HEK293 (cell line): ENCODE data around the gene IGFN1.
A peak's percentile ranks its signal among the peaks of the same experiment; 100 is the strongest.

Experiments
- CTCF ChIA-PET: fragments of 350-600 bp; formaldehyde crosslinking; extraction: SDS; loops from one replicate; lab custom pipeline; 2021; ENCODE audit warnings: antibody characterized with exemption; lab: Yijun Ruan, JAX
- POLR2A ChIA-PET: fragments of 300-600 bp; formaldehyde crosslinking; extraction: SDS; loops from one replicate; lab custom pipeline; 2020; ENCODE audit warnings: antibody characterized with exemption, inconsistent platforms; lab: Yijun Ruan, JAX
- H3K27ac ChIP-seq: fragments of 200-500 bp; sonication (Bioruptor generic); 2 replicates; pipeline ENCODE4 v1.5.1; 2014; ENCODE audit warnings: low read depth, low read length, control low read depth, inconsistent platforms; ENCODE audit errors: extremely low read depth
- H3K36me3 ChIP-seq, 2 experiments: fragments of 200-500 bp in 1 of 2; sonication (Bioruptor generic) in 1 of 2; 1 replicate in 1 of 2; 2 replicates in 1 of 2; pipeline ENCODE4 v1.5.1; 2014 to 2017; ENCODE audit warnings: inconsistent platforms in 2 of 2, low read length in 2 of 2; ENCODE audit not compliant: control insufficient read depth in 2 of 2, insufficient read depth in 1 of 2
- H3K4me1 ChIP-seq: fragments of 200-500 bp; sonication (Bioruptor generic); 2 replicates; pipeline ENCODE4 v1.5.1; 2014; ENCODE audit warnings: mild to moderate bottlenecking, low read length, inconsistent platforms; ENCODE audit not compliant: control insufficient read depth, insufficient read depth
- H3K4me3 ChIP-seq: 2 replicates; pipeline ENCODE4 v1.5.1; 2011; ENCODE audit warnings: low read depth, mild to moderate bottlenecking, control low read depth, low read length, moderate library complexity
- H3K9me3 ChIP-seq: fragments of 200-500 bp; sonication (Bioruptor generic); 2 replicates; pipeline ENCODE4 v1.5.1; 2014; ENCODE audit warnings: low read depth, low read length, inconsistent platforms; ENCODE audit not compliant: control insufficient read depth, insufficient read depth
- ELK4 ChIP-seq: IDR thresholded peaks from 2 replicates; pipeline ENCODE4 v1.6.1; 2011; ENCODE audit warnings: mild to moderate bottlenecking, low read depth, low read length, borderline replicate concordance
- HOXC10 ChIP-seq: sonication (generic); formaldehyde crosslinking; IDR thresholded peaks from 2 replicates; pipeline ENCODE4 v1.8.1; 2023; ENCODE audit warnings: mild to moderate bottlenecking, missing genetic modification reagents
- KLF8 ChIP-seq: fragments of 450-650 bp; formaldehyde crosslinking; IDR thresholded peaks from 2 replicates; pipeline ENCODE4 v1.5.1; 2016; ENCODE audit warnings: missing biosample characterization, missing genetic modification characterization
- OSR2 ChIP-seq: fragments of 450-650 bp; formaldehyde crosslinking; IDR thresholded peaks from 2 replicates; pipeline ENCODE4 v1.5.1; 2016; ENCODE audit warnings: missing biosample characterization, missing genetic modification characterization
- RBAK ChIP-seq: fragments of 450-650 bp; formaldehyde crosslinking; IDR thresholded peaks from 2 replicates; pipeline ENCODE4 v1.5.1; 2016; ENCODE audit warnings: missing biosample characterization, missing genetic modification characterization
- REPIN1 ChIP-seq: fragments of 450-650 bp; formaldehyde crosslinking; IDR thresholded peaks from 2 replicates; pipeline ENCODE4 v1.5.1; 2017; ENCODE audit warnings: missing biosample characterization, missing genetic modification characterization, low read depth
- SCRT1 ChIP-seq: fragments of 450-650 bp; formaldehyde crosslinking; IDR thresholded peaks from 2 replicates; pipeline ENCODE4 v1.5.1; 2016; ENCODE audit warnings: missing biosample characterization, missing genetic modification characterization, borderline replicate concordance
- ZBTB48 ChIP-seq: fragments of 450-650 bp; formaldehyde crosslinking; IDR thresholded peaks from 2 replicates; pipeline ENCODE4 v1.5.1; 2016; ENCODE audit warnings: missing biosample characterization, missing genetic modification characterization
- ZEB2 ChIP-seq: fragments of 450-650 bp; formaldehyde crosslinking; IDR thresholded peaks from 2 replicates; pipeline ENCODE4 v1.5.1; 2016; ENCODE audit warnings: missing biosample characterization, missing genetic modification characterization
- ZFP37 ChIP-seq: fragments of 450-650 bp; formaldehyde crosslinking; IDR thresholded peaks from 2 replicates; pipeline ENCODE4 v1.5.1; 2016; ENCODE audit warnings: missing biosample characterization, missing genetic modification characterization
- ZNF2 ChIP-seq: fragments of 450-650 bp; formaldehyde crosslinking; IDR thresholded peaks from 2 replicates; pipeline ENCODE4 v1.5.1; 2016; ENCODE audit warnings: missing biosample characterization, missing genetic modification characterization
- ZNF23 ChIP-seq: fragments of 450-650 bp; formaldehyde crosslinking; IDR thresholded peaks from 2 replicates; pipeline ENCODE4 v1.5.1; 2016; ENCODE audit warnings: missing biosample characterization, missing genetic modification characterization, borderline replicate concordance
- ZNF366 ChIP-seq: fragments of 450-650 bp; formaldehyde crosslinking; conservative IDR thresholded peaks from 2 replicates; pipeline ENCODE4 v1.5.1; 2016; ENCODE audit warnings: missing biosample characterization, missing genetic modification characterization
- ZNF426 ChIP-seq: fragments of 450-650 bp; formaldehyde crosslinking; IDR thresholded peaks from 2 replicates; pipeline ENCODE4 v1.5.1; 2017; ENCODE audit warnings: missing biosample characterization, missing genetic modification characterization, mild to moderate bottlenecking, inconsistent platforms, moderate library complexity
- ZNF501 ChIP-seq: fragments of 450-650 bp; formaldehyde crosslinking; IDR thresholded peaks from 2 replicates; pipeline ENCODE4 v1.5.1; 2016; ENCODE audit warnings: missing biosample characterization, missing genetic modification characterization
- ZNF530 ChIP-seq: fragments of 450-650 bp; formaldehyde crosslinking; IDR thresholded peaks from 2 replicates; pipeline ENCODE4 v1.5.1; 2016; ENCODE audit warnings: low read depth, missing biosample characterization, missing genetic modification characterization
- ZNF600 ChIP-seq: fragments of 450-650 bp; formaldehyde crosslinking; IDR thresholded peaks from 2 replicates; pipeline ENCODE4 v1.5.1; 2016; ENCODE audit warnings: missing biosample characterization, missing genetic modification characterization
- ZNF639 ChIP-seq: fragments of 450-650 bp; formaldehyde crosslinking; IDR thresholded peaks from 2 replicates; pipeline ENCODE4 v1.5.1; 2016; ENCODE audit warnings: missing biosample characterization, missing genetic modification characterization
- ZNF664 ChIP-seq: fragments of 450-650 bp; formaldehyde crosslinking; IDR thresholded peaks from 2 replicates; pipeline ENCODE4 v1.5.1; 2016; ENCODE audit warnings: missing biosample characterization, missing genetic modification characterization
- ZNF830 ChIP-seq: fragments of 450-650 bp; IDR thresholded peaks from 2 replicates; pipeline ENCODE4 v1.5.0; 2018; ENCODE audit warnings: missing biosample characterization, missing genetic modification characterization, low read depth, mild to moderate bottlenecking, moderate library complexity
- TF ChIP-seq, protein P1 (sequence below): fragments of 450-650 bp; formaldehyde crosslinking; IDR thresholded peaks from 2 replicates; pipeline ENCODE4 v1.5.1; 2016; ENCODE audit warnings: missing biosample characterization, missing genetic modification characterization
- TF ChIP-seq, protein P2 (sequence below): fragments of 450-650 bp; formaldehyde crosslinking; IDR thresholded peaks from 2 replicates; pipeline ENCODE4 v1.5.1; 2016; ENCODE audit warnings: missing biosample characterization, missing genetic modification characterization
- TF ChIP-seq, protein P3 (sequence below): sonication (generic); formaldehyde crosslinking; IDR thresholded peaks from 2 replicates; pipeline ENCODE4 v1.8.1; 2022; ENCODE audit warnings: mild to moderate bottlenecking, moderate library complexity, missing genetic modification reagents

IGFN1 gene

DNA sequence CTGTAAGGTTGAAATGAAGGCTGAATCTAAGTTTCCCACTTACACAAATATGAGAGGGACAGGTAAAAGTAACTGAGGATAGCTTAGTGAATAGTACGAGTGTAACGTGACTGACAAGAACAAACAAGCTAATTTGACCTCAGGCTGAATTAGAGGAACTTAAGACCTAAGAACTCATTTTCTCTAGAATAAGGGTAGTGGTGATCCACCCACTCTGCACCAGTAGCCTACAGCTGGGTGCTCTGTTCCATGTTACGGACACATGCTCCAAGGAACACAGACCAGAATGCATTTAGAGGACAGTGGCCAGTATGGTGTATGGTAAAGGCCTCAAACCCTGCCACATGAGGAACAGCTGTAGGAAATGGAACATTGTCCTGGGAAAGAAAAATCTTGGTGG, 21.4 kb upstream of the IGFN1 start:
- Histone ChIP-seq H3K4me1 (no peaks in the 10 kb centered on the region), H3K9me3 (no peaks in the 10 kb centered on the region), H3K36me3 (no peaks in the 10 kb centered on the region), H3K27ac (no peak overlapping the region), H3K4me3 (no peak overlapping the region)
- CTCF ChIA-PET: no interaction called here
- POLR2A ChIA-PET: interaction anchor here (0.6 to 2.9 kb wide), 2 partner anchors 10 to 15 kb away, joined by 3 to 21 read pairs; partner anchors contain the start of gene TMEM9
- TF ChIP-seq ZBTB48 (no peak), ZNF600 (tag by site-specific recombination) (peak; percentile 60), REPIN1 (tag by site-specific recombination) (no peak)

- H3K4me1 ChIP-seq: no peaks in the 10 kb centered on the region
- H3K36me3 ChIP-seq: no peaks in the 10 kb centered on the region
- TF ChIP-seq SCRT1 (tag by site-specific recombination) (no peak), ZNF530 (tag by site-specific recombination) (no peak), ZNF664 (tag by site-specific recombination) (no peak), HOXC10 (CRISPR knock-in tag) (no peak), ZNF23 (tag by site-specific recombination) (no peak), ZNF830 (tag by site-specific recombination) (no peak), ZNF639 (no peak), KLF8 (tag by site-specific recombination) (no peak), ZNF366 (tag by site-specific recombination) (no peak), OSR2 (tag by site-specific recombination) (no peak), RBAK (no peak), ZFP37 (tag by site-specific recombination) (no peak), ZNF426 (no peak), ZEB2 (no peak), ZNF501 (no peak), ELK4 (no peak), ZNF2 (tag by site-specific recombination) (no peak)
- TF ChIP-seq, protein P1, sequence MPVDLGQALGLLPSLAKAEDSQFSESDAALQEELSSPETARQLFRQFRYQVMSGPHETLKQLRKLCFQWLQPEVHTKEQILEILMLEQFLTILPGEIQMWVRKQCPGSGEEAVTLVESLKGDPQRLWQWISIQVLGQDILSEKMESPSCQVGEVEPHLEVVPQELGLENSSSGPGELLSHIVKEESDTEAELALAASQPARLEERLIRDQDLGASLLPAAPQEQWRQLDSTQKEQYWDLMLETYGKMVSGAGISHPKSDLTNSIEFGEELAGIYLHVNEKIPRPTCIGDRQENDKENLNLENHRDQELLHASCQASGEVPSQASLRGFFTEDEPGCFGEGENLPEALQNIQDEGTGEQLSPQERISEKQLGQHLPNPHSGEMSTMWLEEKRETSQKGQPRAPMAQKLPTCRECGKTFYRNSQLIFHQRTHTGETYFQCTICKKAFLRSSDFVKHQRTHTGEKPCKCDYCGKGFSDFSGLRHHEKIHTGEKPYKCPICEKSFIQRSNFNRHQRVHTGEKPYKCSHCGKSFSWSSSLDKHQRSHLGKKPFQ (tag by site-specific recombination): no peak
- TF ChIP-seq, protein P2, sequence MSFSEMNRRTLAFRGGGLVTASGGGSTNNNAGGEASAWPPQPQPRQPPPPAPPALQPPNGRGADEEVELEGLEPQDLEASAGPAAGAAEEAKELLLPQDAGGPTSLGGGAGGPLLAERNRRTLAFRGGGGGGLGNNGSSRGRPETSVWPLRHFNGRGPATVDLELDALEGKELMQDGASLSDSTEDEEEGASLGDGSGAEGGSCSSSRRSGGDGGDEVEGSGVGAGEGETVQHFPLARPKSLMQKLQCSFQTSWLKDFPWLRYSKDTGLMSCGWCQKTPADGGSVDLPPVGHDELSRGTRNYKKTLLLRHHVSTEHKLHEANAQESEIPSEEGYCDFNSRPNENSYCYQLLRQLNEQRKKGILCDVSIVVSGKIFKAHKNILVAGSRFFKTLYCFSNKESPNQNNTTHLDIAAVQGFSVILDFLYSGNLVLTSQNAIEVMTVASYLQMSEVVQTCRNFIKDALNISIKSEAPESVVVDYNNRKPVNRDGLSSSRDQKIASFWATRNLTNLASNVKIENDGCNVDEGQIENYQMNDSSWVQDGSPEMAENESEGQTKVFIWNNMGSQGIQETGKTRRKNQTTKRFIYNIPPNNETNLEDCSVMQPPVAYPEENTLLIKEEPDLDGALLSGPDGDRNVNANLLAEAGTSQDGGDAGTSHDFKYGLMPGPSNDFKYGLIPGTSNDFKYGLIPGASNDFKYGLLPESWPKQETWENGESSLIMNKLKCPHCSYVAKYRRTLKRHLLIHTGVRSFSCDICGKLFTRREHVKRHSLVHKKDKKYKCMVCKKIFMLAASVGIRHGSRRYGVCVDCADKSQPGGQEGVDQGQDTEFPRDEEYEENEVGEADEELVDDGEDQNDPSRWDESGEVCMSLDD: no peak
- TF ChIP-seq, protein P3, sequence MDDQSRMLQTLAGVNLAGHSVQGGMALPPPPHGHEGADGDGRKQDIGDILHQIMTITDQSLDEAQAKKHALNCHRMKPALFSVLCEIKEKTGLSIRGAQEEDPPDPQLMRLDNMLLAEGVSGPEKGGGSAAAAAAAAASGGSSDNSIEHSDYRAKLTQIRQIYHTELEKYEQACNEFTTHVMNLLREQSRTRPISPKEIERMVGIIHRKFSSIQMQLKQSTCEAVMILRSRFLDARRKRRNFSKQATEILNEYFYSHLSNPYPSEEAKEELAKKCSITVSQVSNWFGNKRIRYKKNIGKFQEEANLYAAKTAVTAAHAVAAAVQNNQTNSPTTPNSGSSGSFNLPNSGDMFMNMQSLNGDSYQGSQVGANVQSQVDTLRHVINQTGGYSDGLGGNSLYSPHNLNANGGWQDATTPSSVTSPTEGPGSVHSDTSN (CRISPR knock-in tag): no peak
- H3K9me3 ChIP-seq: no peaks in the 10 kb centered on the region
- H3K27ac ChIP-seq: peak overlapping the region; percentile 82; the same call in 1 of the 2 replicates
- ChIA-PET POLR2A (interaction anchor here (1.2 to 2.9 kb wide), 3 partner anchors 14 to 28 kb away, joined by 4 to 21 read pairs (median 7); partner anchors contain the start of gene TMEM9), CTCF (interaction anchor here (0.6 to 1.3 kb wide), 5 partner anchors 19 to 192 kb away, joined by 3 to 6 read pairs (median 4); no protein-coding TSS in a partner anchor)
- H3K4me3 ChIP-seq: no peak overlapping the region
These were observed 20.6 kb upstream of the IGFN1 start for GRCh38 chr1:201169971-201170532.
